Measurements from ENCODE around the gene ADM.

DNA sequence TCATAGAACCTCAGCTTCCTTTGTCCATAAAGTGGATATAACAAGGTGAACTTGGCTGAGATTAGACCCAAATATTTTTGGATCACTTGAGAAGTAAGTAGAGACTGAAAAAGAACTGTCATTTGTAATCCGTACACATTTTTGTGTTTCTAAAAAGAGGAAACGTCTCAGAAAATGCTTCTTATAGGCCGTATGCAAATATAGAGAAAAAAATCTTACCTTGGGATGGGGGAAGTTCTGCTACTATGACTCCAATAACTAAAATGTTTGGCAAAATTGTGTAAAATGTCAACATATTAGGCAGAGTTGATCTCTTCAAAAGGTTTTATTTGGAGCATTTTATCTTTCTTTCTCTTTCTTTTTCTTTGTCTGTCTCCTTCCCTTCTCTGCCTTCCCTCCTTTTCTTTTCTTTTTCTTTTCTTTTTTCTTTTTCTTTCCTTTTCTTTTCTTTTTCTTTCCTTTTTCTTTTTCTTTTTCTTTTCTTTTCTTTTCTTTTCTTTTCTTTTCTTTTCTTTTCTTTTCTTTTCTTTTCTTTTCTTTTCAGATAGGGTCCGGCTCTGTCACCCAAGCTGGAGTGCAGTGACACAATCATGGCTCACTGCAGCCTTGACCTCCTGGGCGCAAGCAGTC lies 48.2 kb downstream of the ADM start:
- no peak for TF ChIP-seq POLR2A (IDR thresholded peaks at IDR 0.05)
- TF ChIP-seq, protein P1, sequence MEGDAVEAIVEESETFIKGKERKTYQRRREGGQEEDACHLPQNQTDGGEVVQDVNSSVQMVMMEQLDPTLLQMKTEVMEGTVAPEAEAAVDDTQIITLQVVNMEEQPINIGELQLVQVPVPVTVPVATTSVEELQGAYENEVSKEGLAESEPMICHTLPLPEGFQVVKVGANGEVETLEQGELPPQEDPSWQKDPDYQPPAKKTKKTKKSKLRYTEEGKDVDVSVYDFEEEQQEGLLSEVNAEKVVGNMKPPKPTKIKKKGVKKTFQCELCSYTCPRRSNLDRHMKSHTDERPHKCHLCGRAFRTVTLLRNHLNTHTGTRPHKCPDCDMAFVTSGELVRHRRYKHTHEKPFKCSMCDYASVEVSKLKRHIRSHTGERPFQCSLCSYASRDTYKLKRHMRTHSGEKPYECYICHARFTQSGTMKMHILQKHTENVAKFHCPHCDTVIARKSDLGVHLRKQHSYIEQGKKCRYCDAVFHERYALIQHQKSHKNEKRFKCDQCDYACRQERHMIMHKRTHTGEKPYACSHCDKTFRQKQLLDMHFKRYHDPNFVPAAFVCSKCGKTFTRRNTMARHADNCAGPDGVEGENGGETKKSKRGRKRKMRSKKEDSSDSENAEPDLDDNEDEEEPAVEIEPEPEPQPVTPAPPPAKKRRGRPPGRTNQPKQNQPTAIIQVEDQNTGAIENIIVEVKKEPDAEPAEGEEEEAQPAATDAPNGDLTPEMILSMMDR (IDR thresholded peaks at IDR 0.05 in 4 of 5, conservative IDR thresholded peaks at IDR 0.05 in 1 of 5): no peak
